SIG-M5 treated with dmso at 0.1 percent for 504 hours (cell line): ENCODE data around the gene PLXNC1.

ENCODE experiments used
- DNase-seq: peaks from one replicate; lab custom pipeline; 2025; ENCODE audit not compliant: unreplicated experiment; lab: John Stamatoyannopoulos, UW

PLXNC1 gene

DNA sequence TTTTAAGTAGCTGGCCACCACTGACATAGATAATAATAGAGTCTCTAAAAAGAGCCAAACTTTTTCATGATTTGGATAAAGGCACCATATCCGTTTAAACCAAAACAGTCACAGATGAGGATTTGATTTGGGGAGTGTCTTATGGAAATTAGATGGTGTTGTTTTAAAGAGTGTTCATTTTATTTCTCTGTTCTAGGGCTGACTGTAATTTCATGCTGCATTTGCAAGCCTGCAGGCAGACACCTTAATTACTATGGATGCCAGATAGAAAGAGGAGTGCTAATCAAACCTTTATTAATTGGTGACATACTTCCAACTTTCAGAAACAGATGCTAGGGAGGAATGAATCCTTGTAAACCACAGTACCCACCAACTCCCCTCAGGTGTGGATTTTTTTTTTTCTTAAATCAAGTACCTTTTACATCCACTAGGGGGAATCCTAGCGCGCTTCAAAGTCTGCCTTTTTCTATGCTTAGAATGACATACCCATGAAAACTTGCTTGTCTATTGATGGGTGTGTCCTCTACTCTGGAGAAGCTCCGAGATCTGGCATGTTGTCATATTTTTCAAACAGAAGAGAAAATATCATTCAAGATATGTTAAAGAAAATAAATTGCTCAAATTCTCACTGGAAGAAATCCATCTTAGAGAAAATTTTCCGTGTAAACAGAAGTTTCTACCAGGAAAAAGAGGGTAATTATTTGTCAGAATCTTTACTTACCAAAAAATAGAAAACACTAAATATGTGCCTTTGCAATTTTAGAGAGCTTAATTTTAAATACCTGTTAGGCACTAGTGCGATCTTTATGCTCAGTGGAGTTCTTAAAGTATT is 14.2 kb upstream of the PLXNC1 start:
- peak; percentile 79 for DNase-seq

GRCh38 chr12:94135896-94136295 is 12.5 kb upstream of the PLXNC1 start:
- no peak for DNase-seq

- no peak for DNase-seq
Observed at GRCh38 chr12:94139816-94140215, 8.6 kb upstream of the PLXNC1 start.

GRCh38 chr12:94140556-94140955 is 7.8 kb upstream of the PLXNC1 start:
- no peak for DNase-seq

DNA sequence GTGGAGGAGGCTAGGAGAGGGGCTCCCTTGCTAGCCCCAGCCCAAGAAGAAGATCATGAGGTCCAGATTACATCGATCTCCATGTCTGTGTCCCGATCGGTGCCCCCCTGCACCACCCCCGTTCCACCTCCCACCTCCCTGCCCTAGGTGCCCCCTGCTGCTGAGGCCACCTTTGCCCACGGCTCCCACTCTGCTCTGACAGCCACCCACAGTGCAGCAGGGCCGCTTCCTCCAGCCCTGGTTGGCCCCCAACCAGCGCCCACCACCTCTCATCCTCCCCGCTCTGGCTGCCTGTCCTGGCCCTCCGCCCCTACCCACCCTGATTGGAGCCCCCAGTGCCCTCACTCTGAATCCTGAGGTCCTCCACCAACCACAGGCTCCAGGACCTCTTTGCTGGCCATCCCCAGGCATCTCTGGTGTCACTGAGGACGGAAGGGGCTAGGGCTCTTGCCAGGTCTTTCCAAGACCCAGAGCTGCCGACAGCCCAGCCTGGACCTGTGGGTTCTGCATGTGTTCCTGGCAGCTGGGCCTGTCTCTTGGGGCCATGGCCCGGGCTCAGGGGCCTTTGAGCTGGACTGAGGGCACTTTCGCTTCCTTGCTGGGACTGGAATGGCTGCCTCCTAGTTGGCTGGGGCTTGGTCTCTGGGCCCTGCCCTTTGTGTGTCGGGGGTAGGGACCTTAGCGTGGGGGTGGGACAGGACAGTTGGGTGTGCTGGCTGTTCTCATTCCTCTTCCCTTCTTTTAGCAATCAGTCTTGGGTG is 7.2 kb upstream of the PLXNC1 start:
- DNase-seq: no peak

DNA sequence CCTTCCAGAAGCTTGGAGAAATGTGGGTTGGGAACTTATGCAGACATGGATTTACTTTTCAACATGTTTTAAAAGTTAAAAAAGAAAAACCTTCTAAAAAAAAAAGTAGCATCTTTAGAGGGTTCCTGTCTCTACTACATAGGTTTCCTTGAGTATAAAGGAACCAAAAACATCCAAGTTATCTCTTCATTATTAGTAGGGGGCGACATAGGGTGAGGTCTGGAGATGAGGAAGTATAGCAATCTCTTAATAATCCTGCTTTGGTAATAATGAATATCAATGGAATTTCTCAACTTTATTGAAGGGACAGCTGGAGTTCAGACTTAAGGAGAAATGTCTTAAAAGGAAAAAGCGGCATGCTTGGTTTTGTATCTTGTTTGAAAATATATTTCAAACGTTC is 6.5 kb upstream of the PLXNC1 start:
- no peak for DNase-seq

DNA sequence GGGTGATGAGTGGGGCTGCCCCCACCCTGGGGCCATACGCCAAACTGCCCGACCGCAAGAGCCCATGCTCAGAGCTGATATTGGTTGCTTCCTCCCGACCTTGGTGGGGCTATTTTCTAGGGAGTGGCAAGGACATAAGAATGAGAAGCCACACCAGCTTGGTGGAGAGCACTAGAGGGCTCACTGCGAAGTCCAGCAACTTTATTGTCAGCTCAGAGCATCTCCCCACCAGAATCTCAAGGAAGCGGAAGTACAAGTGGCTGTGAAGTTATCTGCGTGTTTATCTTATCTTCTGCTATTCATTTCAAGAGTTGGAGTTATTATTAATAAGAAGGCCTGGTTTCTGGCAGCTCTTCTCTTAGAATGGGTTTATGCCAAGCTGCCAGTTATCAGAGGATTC is 4.9 kb upstream of the PLXNC1 start:
- no peak for DNase-seq

DNA sequence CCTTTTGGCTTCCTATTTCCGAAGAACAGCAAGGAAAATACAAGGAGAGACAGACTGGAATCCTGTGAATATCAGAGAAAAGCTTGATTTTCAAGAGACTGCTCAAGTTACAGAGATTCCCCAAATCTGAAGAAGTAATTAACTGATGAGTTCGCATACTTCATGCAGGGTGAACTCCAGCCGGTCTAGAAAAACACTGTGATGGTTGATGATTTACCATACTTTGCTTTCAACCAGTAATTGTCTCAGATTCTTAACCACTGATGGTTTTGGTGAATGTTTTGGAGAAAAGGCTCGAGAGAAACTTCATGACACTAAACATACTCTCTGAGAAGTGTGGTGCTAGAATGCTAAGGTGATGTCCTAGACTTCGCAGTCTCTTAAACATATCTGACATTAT is 4.4 kb upstream of the PLXNC1 start:
- no peak for DNase-seq

DNA sequence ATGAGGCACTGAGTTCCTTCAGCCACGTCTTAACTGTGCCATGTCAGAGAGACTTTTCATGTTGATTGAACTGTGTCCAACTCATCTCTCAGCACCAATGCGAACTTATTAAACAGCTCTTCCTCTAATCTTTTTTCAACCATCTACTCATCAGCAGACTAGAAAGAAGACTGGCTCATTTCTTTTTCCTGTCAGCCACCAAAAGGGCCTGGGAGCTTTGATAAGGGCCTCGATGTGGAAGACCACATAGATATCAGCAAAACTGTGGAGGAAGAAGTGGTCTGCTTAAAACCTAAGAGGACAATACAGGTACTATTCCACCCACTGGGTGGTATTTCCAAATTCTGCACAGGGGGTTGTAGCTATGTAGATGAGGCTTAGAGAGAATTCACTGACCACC is 3.6 kb upstream of the PLXNC1 start:
- DNase-seq: no peak

DNA sequence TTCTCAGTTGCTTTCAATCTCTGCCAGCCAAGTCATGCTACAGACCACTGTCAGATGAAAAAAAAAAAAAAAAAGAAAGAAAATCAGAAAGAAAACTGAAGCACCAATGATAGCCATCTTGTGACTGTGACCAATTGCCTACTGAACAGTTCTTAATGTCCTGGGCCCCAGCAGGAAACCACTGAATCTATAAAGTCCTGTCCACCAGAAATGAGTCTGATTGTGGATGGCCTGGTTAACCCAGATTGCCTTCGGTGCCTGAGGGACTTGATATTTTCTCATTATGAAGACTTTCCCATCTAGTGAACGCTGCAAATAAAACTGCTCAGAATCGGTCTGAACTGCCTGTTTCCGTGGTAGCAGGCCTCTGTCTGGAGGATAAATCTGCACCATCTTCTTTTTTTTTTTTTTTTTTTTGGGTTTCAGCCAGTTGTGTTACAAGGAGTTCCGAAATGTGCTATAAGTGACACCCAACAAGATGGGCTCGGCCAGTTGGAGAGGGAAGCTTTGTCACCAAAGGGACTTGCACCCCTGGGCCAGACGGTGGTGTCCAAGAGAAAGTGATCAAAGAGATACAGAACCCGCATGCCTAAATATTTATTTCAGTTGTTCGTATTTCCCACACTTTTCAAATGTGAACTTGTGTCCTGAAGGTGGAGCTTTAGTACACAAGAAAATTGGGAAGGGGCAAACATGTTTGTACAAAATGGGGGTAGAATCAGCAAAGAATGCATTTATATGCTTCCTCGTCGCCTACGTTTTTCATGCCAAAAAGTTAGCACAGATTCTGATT is 3.0 kb upstream of the PLXNC1 start:
- peak; percentile 42 for DNase-seq

DNA sequence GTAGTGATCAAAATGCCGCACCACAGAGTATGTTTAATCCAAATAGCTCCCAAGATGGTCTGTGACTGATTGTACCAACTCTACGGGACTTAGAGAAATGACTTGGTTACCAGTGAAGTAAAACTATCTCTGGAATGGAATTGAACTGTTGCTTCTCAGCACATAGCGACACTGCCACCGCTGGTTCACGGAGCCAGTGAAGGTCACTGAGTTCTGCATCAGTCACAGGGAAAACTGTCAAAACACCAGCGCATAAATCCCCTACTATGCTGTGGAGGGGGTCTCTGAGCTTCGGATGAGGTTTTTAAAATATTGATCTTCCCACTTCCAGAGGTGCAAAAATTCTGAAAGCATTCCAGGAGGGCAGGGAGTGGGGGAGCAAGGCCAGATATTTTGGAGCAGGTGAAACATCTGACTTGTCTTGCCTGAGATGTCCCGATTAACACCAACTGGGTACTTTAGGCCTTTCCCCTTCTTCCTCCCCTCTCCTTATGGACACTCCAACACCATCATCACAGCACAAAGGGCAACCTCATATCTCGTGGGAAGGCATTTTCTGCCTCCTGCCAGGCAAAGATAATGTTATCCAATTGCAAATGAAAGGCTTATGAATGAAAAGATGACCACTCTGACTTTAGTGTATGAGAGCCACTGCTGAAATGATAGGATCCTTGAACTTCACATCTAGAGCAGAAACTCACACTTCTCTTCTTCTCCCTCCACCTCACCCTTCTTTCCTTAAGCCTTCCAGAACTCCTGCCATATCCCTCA is 2.0 kb upstream of the PLXNC1 start:
- DNase-seq: no peak

DNA sequence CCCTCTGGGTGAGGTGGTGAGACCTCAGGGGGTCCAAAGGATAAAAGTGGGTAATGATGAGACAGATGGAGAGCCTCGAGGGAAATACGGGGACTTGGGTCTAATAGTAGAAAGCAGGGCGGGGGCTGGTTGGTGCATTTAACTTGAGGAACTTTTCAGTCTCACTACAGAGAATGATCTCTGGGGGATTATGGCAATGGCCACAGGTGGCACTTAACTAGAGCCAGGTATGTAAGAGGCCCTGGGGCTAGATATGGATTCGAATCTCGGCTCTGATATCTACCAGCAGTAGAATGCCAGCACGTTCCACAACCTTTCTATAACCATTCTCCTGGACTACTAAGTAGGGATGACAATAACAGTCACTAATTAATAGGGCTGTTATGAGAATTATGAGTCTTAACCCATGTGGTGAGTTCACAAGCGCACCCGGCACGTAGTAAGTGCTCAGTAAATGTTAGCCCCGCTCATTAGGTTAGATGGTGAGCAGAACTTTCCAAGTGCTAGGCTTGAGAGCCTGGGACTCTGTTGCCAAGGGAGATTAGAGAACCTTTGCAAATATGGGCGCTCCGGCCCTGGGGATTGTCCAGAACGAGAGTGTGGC is 888 bp upstream of the PLXNC1 start:
- DNase-seq: no peak

GRCh38 chr12:94148739-94149118 is 352 bp downstream of the PLXNC1 start:
- DNase-seq: no peak

GRCh38 chr12:94149119-94149780 is 873 bp downstream of the PLXNC1 start:
- DNase-seq: peak; percentile 48

DNA sequence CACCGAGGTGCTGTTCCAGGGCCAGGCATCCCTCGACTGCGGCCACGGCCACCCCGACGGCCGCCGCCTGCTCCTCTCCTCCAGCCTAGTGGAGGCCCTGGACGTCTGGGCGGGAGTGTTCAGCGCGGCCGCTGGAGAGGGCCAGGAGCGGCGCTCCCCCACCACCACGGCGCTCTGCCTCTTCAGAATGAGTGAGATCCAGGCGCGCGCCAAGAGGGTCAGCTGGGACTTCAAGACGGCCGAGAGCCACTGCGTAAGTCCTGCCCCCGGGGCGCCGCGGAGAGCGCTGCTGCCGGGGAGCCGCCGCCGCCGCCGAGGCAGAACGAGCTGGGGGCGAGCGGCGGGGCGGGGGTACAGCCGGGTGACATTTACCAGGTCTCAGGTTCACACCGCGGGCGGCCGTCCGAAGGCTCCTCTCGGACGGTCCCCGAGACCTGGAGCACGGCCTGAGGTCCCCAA is 1.4 kb downstream of the PLXNC1 start:
- DNase-seq: no peak

DNA sequence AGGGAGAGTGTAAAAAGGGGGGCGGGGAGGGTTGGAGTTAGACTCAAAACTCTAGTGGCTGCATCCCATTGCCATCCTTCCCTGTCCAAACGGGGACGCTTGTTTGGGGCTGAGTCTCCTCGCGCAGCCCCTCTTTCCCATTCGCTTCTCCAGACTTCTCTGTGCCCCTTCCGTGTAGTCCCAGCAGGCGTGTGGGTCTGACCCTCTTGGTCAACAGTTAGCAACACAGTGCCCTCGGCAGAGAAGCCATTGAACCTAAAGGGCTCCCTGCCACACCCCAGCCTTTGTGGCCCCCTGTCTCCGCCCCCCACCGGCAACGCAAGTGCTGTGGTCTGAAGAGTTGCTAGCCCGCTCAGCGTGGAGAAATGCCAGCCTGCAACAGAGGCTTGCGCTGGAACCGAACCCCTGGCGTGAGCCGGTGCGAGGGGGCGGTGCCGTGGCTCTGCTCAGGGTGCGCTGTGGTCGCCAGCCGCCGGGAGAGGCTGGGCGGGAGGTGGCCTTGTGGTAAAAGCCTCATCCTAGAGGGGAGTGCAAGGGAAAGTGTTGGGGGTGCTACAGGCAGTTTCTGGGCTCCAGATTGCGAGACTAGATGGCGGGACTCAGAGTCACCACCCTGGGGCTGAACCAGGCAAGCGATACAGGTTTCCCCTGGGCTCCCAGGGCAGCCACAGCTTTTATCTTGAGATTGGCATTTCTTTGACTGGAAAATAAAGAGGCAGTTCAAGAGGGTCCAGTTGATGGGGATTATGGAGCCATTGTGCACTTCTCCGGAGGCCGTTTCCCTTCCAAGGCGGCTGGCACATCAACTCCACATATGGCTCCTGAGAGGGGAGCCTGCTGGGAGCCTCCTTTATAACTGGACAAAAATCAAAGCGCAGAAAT is 2.1 kb downstream of the PLXNC1 start:
- peak; percentile 44 for DNase-seq

DNA sequence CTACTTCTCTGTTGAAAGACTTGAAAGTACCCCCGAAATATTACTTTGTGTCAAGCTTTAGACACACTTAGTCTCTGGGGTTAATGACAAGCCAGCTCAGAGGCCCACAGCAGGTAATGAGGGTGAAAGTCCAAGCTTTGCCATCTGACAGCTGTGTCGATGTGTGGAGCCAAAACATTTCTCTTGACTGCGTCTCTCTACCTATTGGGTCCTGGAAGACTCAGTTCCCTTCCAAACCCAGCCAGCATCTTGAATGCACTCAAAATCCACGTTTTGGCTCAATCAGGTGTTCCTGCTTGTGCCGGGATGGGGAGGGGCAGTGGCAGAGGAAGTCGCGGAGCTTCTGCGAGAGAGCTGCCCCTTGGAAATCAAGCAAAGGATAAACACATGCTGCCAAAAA is 3.2 kb downstream of the PLXNC1 start:
- no peak for DNase-seq

GRCh38 chr12:94152292-94153078 is 4.1 kb downstream of the PLXNC1 start:
- DNase-seq: no peak
